ENCODE measurements around the gene RAB27A. TPM values are rescaled to one million over a fixed set of nuclear protein-coding genes. Genes with fewer than 3 reads are reported as not detected.
A peak's percentile ranks its signal among the peaks of the same experiment; 100 is the strongest.

RAB27A gene
- total and polyA plus RNA-seq, 2 of the 8 experiments (the other 6 are each of a cell fraction or from before 2014, with no cell fraction given), result 2.3 to 6.5 TPM

GRCh38 chr15:55197719-55198118 is 91.9 kb downstream of the RAB27A start:
- H3K4me1 ChIP-seq (replicated peaks in 1 of 4; ENCODE audit: control insufficient read depth in 3 of 4, insufficient read depth in 4 of 4, low read length in 3 of 4), result peaks cover 0 to 4% (median 0%) of the 10 kb centered on the region in 4 experiments; a peak in 3 of 7 replicates
- CTCF ChIA-PET (ENCODE audit: partially characterized antibody), result interaction anchor here (0.6 to 2.5 kb wide), 6 partner anchors 9 to 438 kb away, joined by 3 to 6 read pairs (median 4); partner anchors contain the start of genes CCPG1 and PIERCE2
- peak overlapping the region; percentile 92 to 93 for H3K4me2 ChIP-seq (ENCODE audit: insufficient read depth in 1 of 2, low read depth in 2 of 2, low read length in 2 of 2)
- H3K36me3 ChIP-seq (ENCODE audit: control insufficient read depth in 2 of 4, insufficient read depth in 4 of 4, low read length in 3 of 4), result peaks cover 0 to 17% (median 0%) of the 10 kb centered on the region in 4 experiments; a peak in 3 of 8 replicates
- H4K8ac ChIP-seq (ENCODE audit: extremely low read depth, insufficient read depth, low read length), result no peak overlapping the region
- 0 out of 4 replicates have a peak, but pooled peaks cover 0 to 2% of the 10 kb centered on the region in 2 experiments for H3K9me3 ChIP-seq (ENCODE audit: insufficient read depth in 2 of 2, low read depth in 1 of 2, low read length in 1 of 2)
- no peak overlapping the region for H2AK5ac ChIP-seq (ENCODE audit: low read depth, low read length)
- no peak overlapping the region for H2BK20ac ChIP-seq (ENCODE audit: low read length)
- no peak overlapping the region for H3K4ac ChIP-seq (replicated peaks; ENCODE audit: insufficient read length, low read depth, low read length)
- H3K23ac ChIP-seq (ENCODE audit: insufficient read length), result no peak overlapping the region
- POLR2A ChIA-PET (ENCODE audit: partially characterized antibody), result interaction anchor here (1.0 to 3.1 kb wide), 11 partner anchors 10 to 242 kb away, joined by 3 to 21 read pairs (median 4); no protein-coding TSS in a partner anchor
- no peak overlapping the region for H2BK5ac ChIP-seq (ENCODE audit: low read depth, low read length)
- WGBS, 2 experiments (ENCODE audit: extremely low coverage in 1 of 2, insufficient coverage in 1 of 2, insufficient read length in 1 of 2, insufficient replicate concordance in 2 of 2, low coverage in 1 of 2, low lambda C conversion rate in 2 of 2, missing lambda C conversion rate in 1 of 2), result 53% methylated on average over 4 of the region's 4 CpGs; no CpG with 5 or more reads in 1 of the 2 experiments
- H3K18ac ChIP-seq (ENCODE audit: extremely low read depth, low read length), result 0 out of 2 replicates have a peak overlapping the region, but pooled peaks have one; percentile 95
- no peak overlapping the region for H3K14ac ChIP-seq (ENCODE audit: insufficient read length)
- H3K4me3 ChIP-seq (ENCODE audit: extremely low read depth in 1 of 4, insufficient read depth in 2 of 4, low read depth in 3 of 4, low read length in 4 of 4), result peak overlapping the region; percentile 93 to 100 (median 99); a peak in 7 of 8 replicates
- H4K91ac ChIP-seq (replicated peaks; ENCODE audit: insufficient read length, low read length), result peak overlapping the region; percentile 77
- peaks cover 28 to 41% of the 10 kb centered on the region in 2 experiments for H3K79me2 ChIP-seq (ENCODE audit: control insufficient read depth in 1 of 2, insufficient read depth in 2 of 2, low read length in 2 of 2)
- no peak overlapping the region for H2BK15ac ChIP-seq (ENCODE audit: low read length)
- H3K27me3 ChIP-seq (replicated peaks in 1 of 4; ENCODE audit: control insufficient read depth in 3 of 4, extremely low read depth in 1 of 4, insufficient read depth in 3 of 4, low read length in 3 of 4), result no peaks in the 10 kb centered on the region; a peak in 1 of 7 replicates
- no peak overlapping the region for H2BK12ac ChIP-seq (ENCODE audit: low read depth, low read length)
- peak overlapping the region; percentile 52 for H3K56ac ChIP-seq (replicated peaks; ENCODE audit: insufficient read length, low read depth, low read length)
- no peak overlapping the region for H4K5ac ChIP-seq (ENCODE audit: insufficient read length, low read depth, low read length)
- no peak overlapping the region for H3K27ac ChIP-seq (ENCODE audit: low read depth, low read length)
- peak overlapping the region; percentile 100; the same call in 1 of the 2 replicates for H2AFZ ChIP-seq (ENCODE audit: low read length)
- no peak overlapping the region for H2BK120ac ChIP-seq (replicated peaks; ENCODE audit: low read depth, low read length)
- H3K23me2 ChIP-seq (ENCODE audit: low read depth, low read length), result peaks cover 5% of the 10 kb centered on the region
- no peaks in the 10 kb centered on the region for H3K79me1 ChIP-seq (ENCODE audit: low read depth, low read length)
- peak overlapping the region in 2 of 4 experiments; percentile 34 to 96; a peak in 4 of 7 replicates for H3K9ac ChIP-seq (replicated peaks in 1 of 4; ENCODE audit: extremely low read depth in 1 of 4, low read depth in 3 of 4, low read length in 3 of 4)
- DNase-seq (ENCODE audit: low read depth in 1 of 2, low spot score in 2 of 2), result no peak
- FAIRE-seq, result no peak
- H4K20me1 ChIP-seq (replicated peaks in 1 of 2; ENCODE audit: control insufficient read depth in 1 of 2, insufficient read depth in 2 of 2, low read length in 2 of 2), result peaks cover 2 to 8% of the 10 kb centered on the region in 2 experiments
- no peak for TF ChIP-seq CTBP2 (IDR thresholded peaks at IDR 0.05; ENCODE audit: borderline replicate concordance, insufficient read depth, insufficient read length, low read length)
- TF ChIP-seq POLR2AphosphoS5 (IDR thresholded peaks at IDR 0.05; ENCODE audit: low read depth, low read length), result no peak
- TF ChIP-seq SIX5 (IDR thresholded peaks at IDR 0.05; ENCODE audit: low read depth, low read length), result no peak
- no peak for TF ChIP-seq USF2 (IDR thresholded peaks at IDR 0.05; ENCODE audit: low read length)
- TF ChIP-seq NRF1 (IDR thresholded peaks at IDR 0.05; ENCODE audit: low read depth, low read length), result no peak
- TF ChIP-seq EZH2 (IDR thresholded peaks at IDR 0.05; ENCODE audit: low read depth, low read length, severe bottlenecking), result no peak
- TF ChIP-seq KDM5A (IDR thresholded peaks at IDR 0.05; ENCODE audit: low read length), result no peak
- no peak for TF ChIP-seq SUZ12 (IDR thresholded peaks at IDR 0.05; ENCODE audit: low read length)
- TF ChIP-seq POLR2A (IDR thresholded peaks at IDR 0.05; ENCODE audit: control extremely low read depth in 1 of 2, low read depth in 2 of 2, low read length in 2 of 2), result no peak
